Esophagus muscularis mucosa (tissue), 4 donors: Measurements from ENCODE around the gene SLX4. TPM values are rescaled to one million over a fixed set of nuclear protein-coding genes. Genes with fewer than 3 reads are reported as not detected.

Experiments used
- DNase-seq: peaks from one replicate; pipeline ENCODE4 v3.0.0-alpha.2; 2017; ENCODE audit errors: extremely low spot score
- H3K27ac ChIP-seq, 4 donors: fragments of 200-600 bp; sonication (generic); replicated peaks in 1 of 4; 1 replicate in 3 of 4; 2 replicates in 1 of 4; pipeline ENCODE4 v1.5.1; 2016 to 2019; ENCODE audit warnings: mild to moderate bottlenecking in 1 of 4
- H3K27me3 ChIP-seq, 4 donors: fragments of 200-600 bp; sonication (generic); one replicate each; pipeline versions ENCODE4 v1.5.1 to v1.6.0; 2016 to 2019
- H3K36me3 ChIP-seq, 4 donors: fragments of 200-600 bp; sonication (generic); one replicate each; pipeline ENCODE4 v1.5.1; 2016 to 2019
- H3K4me1 ChIP-seq, 4 donors: fragments of 200-600 bp; sonication (generic); one replicate each; pipeline ENCODE4 v1.5.1; 2016 to 2019
- H3K4me3 ChIP-seq, 4 donors: fragments of 200-600 bp; sonication (generic); 1 replicate in 2 of 4; 2 replicates in 2 of 4; pipeline ENCODE4 v1.5.1; 2016 to 2019; ENCODE audit warnings: mild to moderate bottlenecking in 4 of 4, moderate library complexity in 1 of 4
- H3K9me3 ChIP-seq, 4 donors: fragments of 200-600 bp; sonication (generic); 1 replicate in 3 of 4; 2 replicates in 1 of 4; pipeline ENCODE4 v1.5.1; 2016 to 2019
- CTCF ChIP-seq, 3 experiments: fragments of 200-600 bp in 2 of 3; fragments of 450-650 bp in 1 of 3; sonication (generic) in 2 of 3; IDR thresholded peaks; one replicate each; pipeline ENCODE4 v1.5.1; 2017 to 2019; ENCODE audit warnings: antibody characterized with exemption in 3 of 3, mild to moderate bottlenecking in 2 of 3, moderate library complexity in 1 of 3
- EP300 ChIP-seq: sonication (generic); formaldehyde crosslinking; IDR thresholded peaks from one replicate; pipeline ENCODE4 v1.6.1; 2017; ENCODE audit warnings: antibody characterized with exemption
- POLR2A ChIP-seq: fragments of 450-650 bp; IDR thresholded peaks from one replicate; pipeline ENCODE4 v1.6.1; 2017; ENCODE audit warnings: antibody characterized with exemption, moderate library complexity, mild to moderate bottlenecking, low read depth
- POLR2AphosphoS5 ChIP-seq, 2 donors: sonication (generic); formaldehyde crosslinking; IDR thresholded peaks; one replicate each; pipeline ENCODE4 v1.6.1; 2017; ENCODE audit warnings: antibody characterized with exemption in 2 of 2
- WGBS: methylation state at CpG from one replicate; pipeline ENCODE4 v1.1.5; 2018; 5-methylcytosine and 5-hydroxymethylcytosine counted together
- intact Hi-C: fragments of 100-400 bp; cut with DNase I; formaldehyde crosslinking; loops from one replicate; pipeline ENCODE4 v1.15.1; 2023
- total RNA-seq, 4 donors: library from RNA; depleted of rRNA; stranded (reverse); fragments of >200 nt; gene quantifications; one replicate each; pipeline versions ENCODE4 v1.1.0 to v1.2.1, GENCODE V29; 2016

SLX4 gene
- total RNA-seq, 4 donors from 2014 or later = 3.0 to 5.8 (median 3.9) TPM

DNA sequence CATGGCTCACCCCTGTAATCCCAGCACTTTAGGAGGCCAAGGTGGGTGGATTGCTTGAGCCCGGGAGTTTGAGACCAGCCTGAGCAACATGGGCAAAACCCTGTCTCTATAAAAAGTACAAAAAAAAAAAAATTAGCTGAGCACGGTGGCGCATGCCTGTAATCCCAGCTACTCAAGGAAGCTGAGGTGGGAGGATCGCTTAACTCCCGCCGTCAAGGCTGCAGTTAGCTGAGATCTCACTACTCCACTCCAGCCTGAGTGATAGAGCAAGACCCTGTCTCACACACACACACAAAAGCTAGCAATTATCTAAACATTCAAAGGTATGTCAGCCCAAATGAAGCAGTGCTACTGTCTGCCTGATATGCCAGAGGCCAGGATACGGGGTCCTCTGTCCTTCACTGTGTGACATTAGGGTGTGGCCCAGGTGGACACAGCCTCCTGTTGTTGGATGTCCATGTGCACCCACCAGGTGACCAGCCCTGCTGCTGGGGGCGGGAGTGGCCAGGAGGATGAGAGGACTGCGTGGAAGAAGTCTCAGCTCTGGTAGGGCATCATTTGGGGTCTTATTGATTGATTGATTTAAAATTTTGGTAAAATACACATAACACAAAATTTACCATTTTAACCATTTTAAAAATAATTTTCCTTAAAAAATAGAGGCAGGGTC is 38.1 kb downstream of the SLX4 start:
- TF ChIP-seq POLR2A (no peak), CTCF (IDR thresholded peaks at IDR 0.05) (no peak), EP300 (no peak), POLR2AphosphoS5 (IDR thresholded peaks at IDR 0.05) (no peak)
- Histone ChIP-seq H3K4me3 (no peak overlapping the region), H3K27ac (no peak overlapping the region), H3K36me3 (no peaks in the 10 kb centered on the region), H3K9me3 (peaks cover 0 to 14% (median 11%) of the 10 kb centered on the region in 4 donors), H3K4me1 (no peaks in the 10 kb centered on the region), H3K27me3 (peaks cover 0 to 25% (median 6%) of the 10 kb centered on the region in 4 donors)
- WGBS = 85% methylated on average over 9 of the region's 9 CpGs
- no peak for DNase-seq
- intact Hi-C loops = no loop called here

GRCh38 chr16:3570420-3571062 is 40.9 kb downstream of the SLX4 start:
- no peak for DNase-seq
- intact Hi-C loops = no loop called here
- Histone ChIP-seq H3K27me3 (no peaks in the 10 kb centered on the region), H3K4me1 (no peaks in the 10 kb centered on the region), H3K4me3 (no peak overlapping the region), H3K9me3 (peaks cover 0 to 14% (median 11%) of the 10 kb centered on the region in 4 donors), H3K27ac (no peak overlapping the region), H3K36me3 (no peaks in the 10 kb centered on the region)
- TF ChIP-seq CTCF (IDR thresholded peaks at IDR 0.05) (no peak), POLR2AphosphoS5 (IDR thresholded peaks at IDR 0.05) (no peak), EP300 (no peak), POLR2A (no peak)
- 76% methylated on average over 4 of the region's 4 CpGs for WGBS

- Histone ChIP-seq H3K36me3 (peaks cover 0 to under 1% (median 0%) of the 10 kb centered on the region in 4 donors), H3K27ac (no peak overlapping the region), H3K4me1 (no peaks in the 10 kb centered on the region), H3K27me3 (no peaks in the 10 kb centered on the region), H3K4me3 (no peak overlapping the region), H3K9me3 (peaks cover 0 to 14% (median 11%) of the 10 kb centered on the region in 4 donors)
- intact Hi-C loops = no loop called here
- WGBS = 85% methylated on average over 2 of the region's 2 CpGs
- DNase-seq = no peak
- no peak for TF ChIP-seq POLR2A
- TF ChIP-seq POLR2AphosphoS5 (IDR thresholded peaks at IDR 0.05) = no peak
- TF ChIP-seq CTCF (IDR thresholded peaks at IDR 0.05) = no peak
- TF ChIP-seq EP300 = no peak
Observed at GRCh38 chr16:3569851-3570250, 41.6 kb downstream of the SLX4 start.

DNA sequence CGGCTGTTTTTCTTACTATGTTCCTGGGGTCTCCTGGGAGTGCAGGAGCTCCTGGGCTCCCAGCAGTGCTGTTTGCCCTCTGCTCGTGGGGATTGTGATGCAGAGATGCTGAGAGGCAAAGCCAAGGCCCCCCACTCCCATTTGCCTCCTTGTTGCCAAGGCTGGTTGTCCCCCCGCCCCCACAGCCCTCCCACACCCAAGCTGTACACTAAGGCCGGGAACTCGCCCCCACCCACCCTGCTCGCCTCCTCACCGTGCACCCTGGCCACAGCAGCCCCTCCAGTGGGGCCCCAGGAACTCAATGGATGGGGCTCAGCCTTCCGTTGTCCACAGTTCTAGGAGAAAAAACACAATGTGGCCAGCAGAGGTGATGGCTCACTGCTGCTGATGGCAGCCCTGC is 44.4 kb downstream of the SLX4 start:
- H3K4me1 ChIP-seq = no peaks in the 10 kb centered on the region
- H3K27ac ChIP-seq = no peak overlapping the region
- H3K36me3 ChIP-seq = peaks cover 0 to 16% (median 10%) of the 10 kb centered on the region in 4 donors
- H3K4me3 ChIP-seq = no peak overlapping the region
- peaks cover 0 to 14% (median 11%) of the 10 kb centered on the region in 4 donors for H3K9me3 ChIP-seq
- H3K27me3 ChIP-seq = no peaks in the 10 kb centered on the region
- intact Hi-C loops = no loop called here
- TF ChIP-seq CTCF (IDR thresholded peaks at IDR 0.05) (no peak), POLR2A (no peak), EP300 (no peak), POLR2AphosphoS5 (IDR thresholded peaks at IDR 0.05) (no peak)
- 57% methylated on average over 8 of the region's 8 CpGs for WGBS
- DNase-seq = no peak
